Activated effector memory CD4-positive, alpha-beta T cell treated with Interleukin-2 at 50 U/mL for 16 hours (primary cell): Measurements from ENCODE around the gene PDXDC1.
"Not testable (repeated sequence)": the region's sequence is repeated elsewhere in the genome, so short reads cannot be mapped to it uniquely, and the experiment has no call there.

Experiments used
- DNase-seq: peaks from one replicate; pipeline ENCODE4 v3.0.0-alpha.2; 2020

The PDXDC1 gene

GRCh38 chr16:15043344-15043743, 68.5 kb downstream of the PDXDC1 start:
- DNase-seq = no peak

DNA sequence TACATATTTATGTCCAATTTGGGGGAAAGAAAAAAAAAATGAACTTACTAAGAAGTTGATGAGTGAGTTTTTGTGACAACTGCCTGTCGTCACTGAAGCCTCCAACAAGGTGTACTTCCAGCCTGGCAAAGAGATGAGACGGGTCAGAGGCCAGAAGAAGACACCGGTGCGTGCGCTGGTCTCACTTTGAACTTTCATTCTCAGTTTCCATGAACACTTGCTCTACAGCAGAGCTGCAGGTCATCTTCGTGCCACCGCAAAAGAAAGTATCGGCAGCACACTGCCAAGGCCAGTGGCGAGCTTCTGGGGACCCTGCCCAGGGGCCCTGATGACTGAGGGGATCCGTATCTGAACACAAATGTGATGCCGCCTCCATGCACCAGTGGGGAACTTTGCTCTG, 69.5 kb downstream of the PDXDC1 start:
- DNase-seq = no peak

GRCh38 chr16:15045270-15045669, 70.4 kb downstream of the PDXDC1 start:
- not testable (repeated sequence) for DNase-seq

DNA sequence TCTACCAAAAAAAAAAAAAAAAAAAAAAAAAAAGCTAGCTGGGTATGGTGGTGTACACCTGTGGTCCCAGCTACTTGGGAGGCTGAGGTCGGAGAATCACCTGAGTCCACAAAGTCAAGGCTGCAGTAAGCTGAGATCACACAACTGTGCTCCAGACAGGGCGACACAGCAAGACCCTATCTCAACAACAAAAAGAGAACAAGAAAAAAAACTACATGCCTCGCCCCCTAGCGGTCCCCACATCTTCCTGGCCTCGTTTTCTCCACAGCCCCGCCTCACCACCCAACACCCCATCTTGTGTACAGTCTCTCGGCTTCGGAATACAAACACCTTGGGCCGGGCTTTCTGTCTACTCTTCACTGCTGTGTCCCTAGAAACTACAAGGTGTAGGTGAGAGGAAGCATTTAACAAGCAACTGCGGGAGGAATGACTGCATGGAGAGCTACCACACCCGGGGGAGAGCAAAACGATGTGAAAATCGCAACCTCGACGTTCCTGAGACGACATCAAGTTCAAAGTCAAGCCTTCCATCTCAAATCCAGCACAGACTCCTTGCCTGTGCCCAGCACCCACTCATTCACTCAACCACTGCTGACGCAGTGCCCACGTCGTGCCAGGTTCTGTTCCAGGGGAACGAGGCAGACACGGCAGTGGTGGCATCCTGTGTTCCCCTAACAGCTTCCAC, 72.0 kb downstream of the PDXDC1 start:
- no peak for DNase-seq

GRCh38 chr16:15049581-15050180, 74.9 kb downstream of the PDXDC1 start:
- no peak for DNase-seq

DNA sequence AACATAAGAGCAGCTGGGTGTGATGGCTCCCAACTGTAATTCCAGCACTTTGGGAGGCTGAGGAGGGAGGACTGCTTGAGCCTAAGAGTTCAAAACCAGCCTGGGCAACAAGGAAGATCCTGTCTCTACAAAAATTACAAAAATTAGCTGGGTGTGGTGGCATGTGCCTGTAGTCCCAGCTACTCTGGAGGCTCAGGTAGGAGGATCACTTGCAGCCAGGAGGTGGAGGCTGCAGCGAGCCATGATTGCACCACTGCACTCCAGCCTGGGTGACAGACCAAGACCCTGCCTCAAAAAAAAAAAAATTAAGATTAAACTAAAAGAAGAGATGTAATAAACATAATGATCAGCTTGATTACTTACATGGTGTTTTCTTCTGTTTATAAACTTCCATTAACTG, 75.6 kb downstream of the PDXDC1 start:
- DNase-seq = not testable (repeated sequence)

DNA sequence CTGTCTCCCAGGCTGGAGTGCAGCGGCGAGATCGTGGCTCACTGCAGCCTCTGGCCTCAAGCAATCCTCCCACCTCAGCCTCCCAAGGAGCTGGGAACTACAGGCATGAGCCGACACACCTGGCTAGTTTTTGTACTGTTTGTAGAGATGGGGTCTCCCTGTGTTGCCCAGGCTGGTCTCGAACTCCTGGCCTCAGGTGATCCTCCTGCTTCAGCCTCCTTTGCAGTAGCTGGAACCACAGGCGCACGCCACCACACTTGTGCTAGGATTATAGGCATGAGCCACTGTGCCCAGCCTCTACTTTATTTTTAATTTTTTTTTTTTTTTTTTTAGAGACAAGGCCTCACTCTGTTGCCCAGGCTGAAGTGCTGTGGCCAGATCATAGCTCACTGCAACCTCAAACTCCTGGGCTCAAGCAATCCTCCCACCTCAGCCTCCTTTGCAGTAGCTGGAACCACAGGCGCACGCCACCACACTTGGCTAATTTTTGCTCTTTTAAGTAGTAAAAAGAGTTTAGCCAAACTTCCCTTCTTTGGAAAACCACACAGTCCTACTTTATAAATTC, 76.6 kb downstream of the PDXDC1 start:
- DNase-seq = no peak

DNA sequence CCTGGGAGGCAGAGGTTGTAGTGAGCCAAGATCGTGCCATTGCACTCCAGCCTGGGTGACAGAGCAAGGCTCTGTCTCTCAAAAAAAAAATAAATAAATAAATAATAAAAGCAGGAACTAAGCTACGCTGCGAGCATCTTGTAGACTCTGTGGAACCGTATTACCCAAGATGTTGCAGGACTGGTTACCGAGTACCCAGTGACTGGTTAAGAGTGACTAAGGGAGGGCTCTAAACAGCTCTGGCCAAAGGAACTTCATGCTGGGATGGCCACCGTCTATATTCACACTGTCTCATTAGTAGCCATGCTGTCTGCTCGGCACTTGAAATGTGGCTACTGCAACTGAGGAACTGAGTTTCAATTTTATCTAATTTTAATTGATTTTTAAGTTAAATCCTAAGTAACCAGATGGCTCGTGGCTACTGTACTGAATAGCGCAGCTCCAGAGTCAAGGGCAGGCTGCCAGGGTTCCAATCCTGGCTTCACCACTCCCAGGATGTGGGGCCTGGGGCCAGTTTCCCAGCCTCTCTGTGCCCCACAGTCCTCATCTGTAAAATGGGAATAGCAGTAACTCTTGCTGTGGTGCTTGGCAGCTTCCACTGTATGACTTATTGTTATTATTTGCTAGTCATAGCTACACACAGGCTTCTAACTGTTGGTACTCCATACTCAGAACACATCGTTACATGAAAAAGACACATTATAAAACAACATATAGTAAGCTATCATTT, 78.1 kb downstream of the PDXDC1 start:
- no peak for DNase-seq

- no peak for DNase-seq
These were observed 79.1 kb downstream of the PDXDC1 start for GRCh38 chr16:15053904-15054303.

- DNase-seq = no peak
These were observed 79.7 kb downstream of the PDXDC1 start for GRCh38 chr16:15054357-15055140.

DNA sequence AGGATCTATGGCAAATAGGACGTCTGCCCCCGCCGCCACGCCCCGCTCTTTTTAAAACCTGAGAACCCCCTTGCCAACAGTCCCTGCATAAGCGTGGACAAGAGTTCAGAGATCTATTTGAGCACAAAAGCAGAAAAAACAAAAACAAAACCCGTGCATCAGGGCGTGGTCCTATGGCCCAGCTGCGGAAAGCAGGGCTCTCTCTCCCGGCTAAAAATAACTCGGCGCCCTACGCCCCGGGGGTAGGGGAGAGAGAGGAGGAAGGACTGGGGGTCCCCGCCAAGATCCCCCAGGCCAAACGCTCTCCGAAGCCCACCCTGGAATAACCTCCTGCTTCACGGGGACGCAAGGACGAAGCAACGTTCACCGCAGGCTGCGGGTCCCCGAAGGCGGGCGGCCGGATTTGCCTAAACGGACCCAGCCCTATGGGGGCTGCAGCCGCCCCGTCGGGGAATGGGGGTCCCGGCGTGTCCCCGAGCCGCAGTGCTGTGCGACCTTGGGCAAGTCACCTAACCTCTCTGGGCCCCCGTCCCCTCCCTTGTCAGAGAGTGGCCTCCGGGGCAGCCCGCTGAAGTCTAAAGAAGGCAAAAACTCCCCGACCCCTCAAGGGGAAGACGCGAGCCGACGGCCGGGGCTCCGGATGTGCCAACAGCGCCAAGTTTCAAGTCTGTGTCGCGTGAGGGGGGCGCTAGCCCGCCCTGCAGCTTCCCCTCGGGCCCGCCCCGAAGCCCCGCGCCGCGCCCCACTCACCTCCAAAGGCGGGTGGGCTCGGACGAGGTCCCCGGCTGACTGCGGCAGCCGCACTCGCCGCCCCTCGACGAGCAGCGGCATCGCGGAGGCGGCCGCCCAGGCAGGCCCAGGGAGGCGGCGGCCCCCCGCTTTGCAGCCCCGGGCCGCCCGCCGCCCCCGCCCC, 80.6 kb downstream of the PDXDC1 start:
- DNase-seq = no peak

GRCh38 chr16:15057681-15058417, 83.0 kb downstream of the PDXDC1 start:
- no peak for DNase-seq

- no peak for DNase-seq
These were observed 84.5 kb downstream of the PDXDC1 start for GRCh38 chr16:15059324-15059723.

DNA sequence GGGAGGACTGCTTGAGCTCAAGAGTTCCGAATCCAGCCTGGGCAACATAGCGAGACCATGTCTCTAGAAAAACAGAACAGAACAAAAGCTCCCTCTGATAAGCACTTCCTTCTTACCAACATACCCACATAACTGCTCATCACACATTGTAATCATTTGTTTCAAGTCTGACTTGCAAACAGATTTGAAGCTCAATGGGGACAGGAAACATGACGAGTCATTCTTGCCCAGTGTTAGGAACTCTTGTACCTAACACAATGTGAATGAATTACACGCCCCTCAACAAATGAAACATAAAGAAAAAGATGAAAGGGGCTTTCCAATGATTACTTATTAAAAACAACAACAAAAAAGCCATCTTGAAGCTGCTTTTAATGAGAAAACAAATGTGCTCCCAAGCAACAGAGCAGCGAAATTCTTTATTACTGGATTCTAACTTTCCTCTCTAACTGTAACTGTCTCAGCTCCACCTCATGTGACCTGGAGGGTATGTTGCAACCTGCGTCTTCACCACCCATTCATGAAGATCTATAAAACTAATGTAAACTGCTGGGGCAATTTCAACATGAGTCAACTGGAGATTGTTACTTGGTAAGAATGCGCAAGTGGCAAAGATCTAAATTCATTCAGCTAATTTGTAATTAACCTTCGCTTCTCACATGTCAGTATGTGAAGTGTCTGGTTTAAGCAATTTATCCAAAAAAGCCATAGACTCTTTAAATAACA, 87.4 kb downstream of the PDXDC1 start:
- not testable (repeated sequence) for DNase-seq

GRCh38 chr16:15065961-15066360, 91.1 kb downstream of the PDXDC1 start:
- not testable (repeated sequence) for DNase-seq

GRCh38 chr16:15066690-15067089, 91.9 kb downstream of the PDXDC1 start:
- not testable (repeated sequence) for DNase-seq

DNA sequence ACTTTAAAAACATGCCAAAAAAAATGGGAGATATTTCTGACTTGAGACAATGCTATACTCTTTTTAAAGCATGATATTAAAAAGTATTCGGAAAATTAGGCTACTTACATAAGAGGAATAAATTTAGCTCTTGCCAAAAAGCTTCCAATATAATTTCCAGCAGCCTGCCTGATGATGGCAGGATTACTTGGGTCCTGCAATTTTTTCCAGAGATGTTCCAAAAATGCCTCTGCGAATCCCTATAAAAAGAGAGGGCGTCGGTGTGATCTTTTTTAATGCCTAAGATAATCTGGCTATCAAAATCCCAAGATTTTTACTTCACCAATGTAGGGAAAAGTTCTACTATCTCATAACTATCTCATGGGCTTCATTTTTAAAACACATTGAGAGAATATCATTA, 96.2 kb downstream of the PDXDC1 start:
- DNase-seq = not testable (repeated sequence)

GRCh38 chr16:15071916-15072769, 97.3 kb downstream of the PDXDC1 start:
- DNase-seq = not testable (repeated sequence)

DNA sequence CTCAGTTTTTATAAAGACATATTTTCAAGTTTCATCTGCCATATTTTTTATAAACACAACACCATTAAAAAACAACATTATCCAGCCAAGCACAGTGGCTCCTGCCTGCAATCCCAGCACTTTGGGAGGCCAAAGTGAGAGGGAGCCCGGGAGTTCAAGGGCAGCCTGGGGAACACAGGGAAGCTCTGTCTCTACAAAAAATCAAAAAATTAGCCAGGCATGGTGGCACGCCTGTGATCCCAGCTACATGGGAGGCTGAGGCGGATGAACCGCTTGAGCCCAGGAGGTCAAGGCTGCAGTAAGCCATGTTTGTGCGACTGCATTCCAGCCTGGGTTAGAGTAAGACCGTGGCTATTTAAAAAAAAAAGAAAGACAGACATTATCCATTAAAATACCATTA, 98.3 kb downstream of the PDXDC1 start:
- no peak for DNase-seq
